Measurements from ENCODE around the gene VTA1.
A peak's percentile ranks its signal among the peaks of the same experiment; 100 is the strongest.
"Not testable (repeated sequence)": the region's sequence is repeated elsewhere in the genome, so short reads cannot be mapped to it uniquely, and the experiment has no call there.

Gene VTA1

DNA sequence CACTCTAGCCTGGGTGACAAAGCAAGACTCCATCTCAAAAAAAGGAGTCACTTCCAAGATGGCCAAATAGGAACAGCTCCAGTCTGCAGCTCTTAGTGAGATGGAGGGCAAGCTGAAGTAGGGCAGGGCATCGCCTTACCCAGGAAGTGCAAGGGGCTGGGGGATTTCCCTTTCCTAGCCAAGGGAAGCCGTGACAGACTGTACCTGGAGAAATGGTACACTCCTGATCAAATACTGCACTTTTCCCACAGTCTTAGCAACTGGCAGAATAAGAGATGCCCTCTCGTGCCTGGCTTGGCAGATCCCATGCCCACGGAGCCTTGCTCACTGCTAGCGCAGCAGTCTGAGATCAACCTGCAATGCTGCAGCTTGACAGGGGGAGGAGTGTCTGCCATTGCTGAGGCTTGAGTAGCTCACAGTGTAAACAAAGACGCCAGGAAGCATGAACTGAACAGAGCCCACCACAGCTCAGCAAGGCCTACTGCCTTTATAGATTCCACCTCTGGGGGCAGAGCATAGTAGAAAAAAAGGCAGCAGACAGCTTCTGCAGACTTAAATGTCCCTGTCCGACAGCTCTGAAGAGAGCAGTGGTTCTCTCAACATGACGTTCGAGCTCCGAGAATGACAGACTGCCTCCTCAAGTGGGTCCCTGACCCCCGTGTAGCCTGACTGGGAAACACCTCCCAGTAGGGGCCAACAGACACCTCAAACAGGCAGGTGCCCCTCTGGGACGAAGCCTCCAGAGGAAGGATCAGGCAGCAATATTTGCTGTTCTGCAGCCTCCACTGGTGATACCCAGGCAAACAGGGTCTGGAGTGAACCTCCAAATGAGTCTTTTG lies 85.4 kb downstream of the VTA1 start:
- H3K9ac ChIP-seq (ENCODE audit: low read length); H2BK15ac ChIP-seq (ENCODE audit: low read depth, poor library complexity, severe bottlenecking); H2BK12ac ChIP-seq (ENCODE audit: low read length in 2 of 2); H3K14ac ChIP-seq (ENCODE audit: low read length in 2 of 2); H2BK120ac ChIP-seq (ENCODE audit: low read depth, low read length); H2BK5ac ChIP-seq (ENCODE audit: low read depth, low read length, poor library complexity, severe bottlenecking); H3K36me3 ChIP-seq (ENCODE audit: control insufficient read depth in 1 of 2, insufficient read depth in 2 of 2, low read depth in 1 of 2, low read length in 2 of 2); H3K4me2 ChIP-seq (ENCODE audit: low read length, poor library complexity, severe bottlenecking); H3K4me1 ChIP-seq (ENCODE audit: control insufficient read depth, insufficient read depth, low read depth, low read length); H4K91ac ChIP-seq (ENCODE audit: low read length); H3K4ac ChIP-seq (ENCODE audit: low read depth in 1 of 2, low read length in 2 of 2); H3K27ac ChIP-seq (ENCODE audit: low read length, poor library complexity, severe bottlenecking); H3K27me3 ChIP-seq (ENCODE audit: control insufficient read depth in 1 of 2, insufficient read depth in 1 of 2, low read length in 2 of 2); H2AK5ac ChIP-seq (ENCODE audit: low read length, severe bottlenecking); H3K4me3 ChIP-seq (ENCODE audit: insufficient read depth in 1 of 2, low read depth in 1 of 2, low read length in 2 of 2); H3K23ac ChIP-seq (ENCODE audit: low read length in 2 of 2); H3K9me3 ChIP-seq (ENCODE audit: control insufficient read depth, low read length); H3K79me1 ChIP-seq (replicated peaks; ENCODE audit: low read length, poor library complexity, severe bottlenecking); H3K18ac ChIP-seq (ENCODE audit: low read depth in 1 of 2, low read length in 2 of 2): not testable (repeated sequence)
- peak; percentile 89 for DNase-seq
- Histone ChIP-seq H2AFZ (ENCODE audit: low read depth, low read length) (peak overlapping the region; percentile 2), H4K8ac (ENCODE audit: low read length) (peak overlapping the region; percentile 54)
- 39% methylated on average over 12 of the region's 12 CpGs for WGBS

GRCh38 chr6:142233945-142234682 lies 87.1 kb downstream of the VTA1 start:
- over 99% methylated on average over 8 of the region's 8 CpGs for WGBS
- H3K79me1 ChIP-seq (replicated peaks; ENCODE audit: low read length, poor library complexity, severe bottlenecking): no peaks in the 10 kb centered on the region
- no peak overlapping the region for H3K23ac ChIP-seq (ENCODE audit: low read length in 2 of 2)
- no peak overlapping the region for H3K14ac ChIP-seq (ENCODE audit: low read length in 2 of 2)
- no peak overlapping the region for H2AFZ ChIP-seq (ENCODE audit: low read depth, low read length)
- H3K36me3 ChIP-seq (ENCODE audit: control insufficient read depth in 1 of 2, insufficient read depth in 2 of 2, low read depth in 1 of 2, low read length in 2 of 2): no peaks in the 10 kb centered on the region
- no peak overlapping the region for H2AK5ac ChIP-seq (ENCODE audit: low read length, severe bottlenecking)
- H4K91ac ChIP-seq (ENCODE audit: low read length): no peak overlapping the region
- DNase-seq: no peak
- no peaks in the 10 kb centered on the region for H3K27me3 ChIP-seq (ENCODE audit: control insufficient read depth in 1 of 2, insufficient read depth in 1 of 2, low read length in 2 of 2)
- no peaks in the 10 kb centered on the region for H3K4me1 ChIP-seq (ENCODE audit: control insufficient read depth, insufficient read depth, low read depth, low read length)
- H3K4ac ChIP-seq (ENCODE audit: low read depth in 1 of 2, low read length in 2 of 2): no peak overlapping the region
- H2BK15ac ChIP-seq (ENCODE audit: low read depth, poor library complexity, severe bottlenecking): no peak overlapping the region
- no peak overlapping the region for H3K4me3 ChIP-seq (ENCODE audit: insufficient read depth in 1 of 2, low read depth in 1 of 2, low read length in 2 of 2)
- no peak overlapping the region for H2BK120ac ChIP-seq (ENCODE audit: low read depth, low read length)
- H3K4me2 ChIP-seq (ENCODE audit: low read length, poor library complexity, severe bottlenecking): no peak overlapping the region
- H3K27ac ChIP-seq (ENCODE audit: low read length, poor library complexity, severe bottlenecking): no peak overlapping the region
- no peak overlapping the region for H3K18ac ChIP-seq (ENCODE audit: low read depth in 1 of 2, low read length in 2 of 2)
- H3K9ac ChIP-seq (ENCODE audit: low read length): no peak overlapping the region
- no peak overlapping the region for H2BK5ac ChIP-seq (ENCODE audit: low read depth, low read length, poor library complexity, severe bottlenecking)
- H3K9me3 ChIP-seq (ENCODE audit: control insufficient read depth, low read length): no peaks in the 10 kb centered on the region
- H4K8ac ChIP-seq (ENCODE audit: low read length): no peak overlapping the region
- no peak overlapping the region for H2BK12ac ChIP-seq (ENCODE audit: low read length in 2 of 2)

DNA sequence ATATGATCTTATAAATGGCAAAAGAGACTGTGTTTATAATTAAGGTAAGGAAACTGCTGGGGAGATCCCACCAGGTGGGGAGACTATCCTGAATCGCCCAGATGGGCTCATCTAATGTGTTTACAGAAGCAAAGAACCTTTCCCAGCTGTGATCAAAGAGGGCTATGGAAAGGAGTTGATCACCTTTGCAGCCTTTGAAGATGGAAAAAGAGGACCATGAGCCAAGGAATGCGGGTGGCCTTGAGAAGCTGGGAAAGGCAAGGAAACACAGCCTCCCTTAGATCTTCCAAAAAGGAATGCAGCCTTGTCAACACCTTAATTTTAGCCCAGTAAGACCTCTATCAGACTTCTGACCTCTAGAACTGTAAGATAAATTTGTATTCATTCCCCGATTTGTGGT lies 88.2 kb downstream of the VTA1 start:
- H3K4me3 ChIP-seq (ENCODE audit: insufficient read depth in 1 of 2, low read depth in 1 of 2, low read length in 2 of 2): no peak overlapping the region
- no peak overlapping the region for H2AFZ ChIP-seq (ENCODE audit: low read depth, low read length)
- H2AK5ac ChIP-seq (ENCODE audit: low read length, severe bottlenecking): no peak overlapping the region
- H3K23ac ChIP-seq (ENCODE audit: low read length in 2 of 2): no peak overlapping the region
- H3K27ac ChIP-seq (ENCODE audit: low read length, poor library complexity, severe bottlenecking): no peak overlapping the region
- H3K79me1 ChIP-seq (replicated peaks; ENCODE audit: low read length, poor library complexity, severe bottlenecking): no peaks in the 10 kb centered on the region
- H3K14ac ChIP-seq (ENCODE audit: low read length in 2 of 2): no peak overlapping the region
- 73% methylated on average over 2 of the region's 3 CpGs for WGBS
- no peaks in the 10 kb centered on the region for H3K27me3 ChIP-seq (ENCODE audit: control insufficient read depth in 1 of 2, insufficient read depth in 1 of 2, low read length in 2 of 2)
- H2BK15ac ChIP-seq (ENCODE audit: low read depth, poor library complexity, severe bottlenecking): no peak overlapping the region
- H3K36me3 ChIP-seq (ENCODE audit: control insufficient read depth in 1 of 2, insufficient read depth in 2 of 2, low read depth in 1 of 2, low read length in 2 of 2): no peaks in the 10 kb centered on the region
- H2BK5ac ChIP-seq (ENCODE audit: low read depth, low read length, poor library complexity, severe bottlenecking): no peak overlapping the region
- DNase-seq: no peak
- H3K4me1 ChIP-seq (ENCODE audit: control insufficient read depth, insufficient read depth, low read depth, low read length): no peaks in the 10 kb centered on the region
- H4K8ac ChIP-seq (ENCODE audit: low read length): no peak overlapping the region
- no peak overlapping the region for H3K9ac ChIP-seq (ENCODE audit: low read length)
- no peaks in the 10 kb centered on the region for H3K9me3 ChIP-seq (ENCODE audit: control insufficient read depth, low read length)
- H3K4ac ChIP-seq (ENCODE audit: low read depth in 1 of 2, low read length in 2 of 2): no peak overlapping the region
- H4K91ac ChIP-seq (ENCODE audit: low read length): no peak overlapping the region
- H3K4me2 ChIP-seq (ENCODE audit: low read length, poor library complexity, severe bottlenecking): no peak overlapping the region
- no peak overlapping the region for H2BK12ac ChIP-seq (ENCODE audit: low read length in 2 of 2)
- H3K18ac ChIP-seq (ENCODE audit: low read depth in 1 of 2, low read length in 2 of 2): no peak overlapping the region
- H2BK120ac ChIP-seq (ENCODE audit: low read depth, low read length): no peak overlapping the region

- Histone ChIP-seq H2AK5ac (ENCODE audit: low read length, severe bottlenecking) (no peak overlapping the region), H3K79me1 (replicated peaks; ENCODE audit: low read length, poor library complexity, severe bottlenecking) (no peaks in the 10 kb centered on the region), H2AFZ (ENCODE audit: low read depth, low read length) (no peak overlapping the region), H3K9me3 (ENCODE audit: control insufficient read depth, low read length) (no peaks in the 10 kb centered on the region), H3K18ac (ENCODE audit: low read depth in 1 of 2, low read length in 2 of 2) (no peak overlapping the region), H3K4ac (ENCODE audit: low read depth in 1 of 2, low read length in 2 of 2) (no peak overlapping the region), H2BK15ac (ENCODE audit: low read depth, poor library complexity, severe bottlenecking) (no peak overlapping the region), H3K27ac (ENCODE audit: low read length, poor library complexity, severe bottlenecking) (no peak overlapping the region), H3K14ac (ENCODE audit: low read length in 2 of 2) (no peak overlapping the region), H3K36me3 (ENCODE audit: control insufficient read depth in 1 of 2, insufficient read depth in 2 of 2, low read depth in 1 of 2, low read length in 2 of 2) (no peaks in the 10 kb centered on the region), H2BK5ac (ENCODE audit: low read depth, low read length, poor library complexity, severe bottlenecking) (no peak overlapping the region), H2BK12ac (ENCODE audit: low read length in 2 of 2) (no peak overlapping the region), H3K4me2 (ENCODE audit: low read length, poor library complexity, severe bottlenecking) (no peak overlapping the region), H3K4me3 (ENCODE audit: insufficient read depth in 1 of 2, low read depth in 1 of 2, low read length in 2 of 2) (no peak overlapping the region), H2BK120ac (ENCODE audit: low read depth, low read length) (no peak overlapping the region), H3K27me3 (ENCODE audit: control insufficient read depth in 1 of 2, insufficient read depth in 1 of 2, low read length in 2 of 2) (no peaks in the 10 kb centered on the region), H3K9ac (ENCODE audit: low read length) (no peak overlapping the region), H4K91ac (ENCODE audit: low read length) (no peak overlapping the region), H3K23ac (ENCODE audit: low read length in 2 of 2) (no peak overlapping the region), H3K4me1 (ENCODE audit: control insufficient read depth, insufficient read depth, low read depth, low read length) (no peaks in the 10 kb centered on the region), H4K8ac (ENCODE audit: low read length) (no peak overlapping the region)
- 83% methylated on average over 2 of the region's 2 CpGs for WGBS
- no peak for DNase-seq
These were observed 88.7 kb downstream of the VTA1 start for GRCh38 chr6:142235791-142236190.
